SK-N-SH (cell line): Measurements from ENCODE around the gene MAD2L2. TPM values are rescaled to one million over a fixed set of nuclear protein-coding genes. Genes with fewer than 3 reads are reported as not detected.
A peak's percentile ranks its signal among the peaks of the same experiment; 100 is the strongest.

ENCODE experiments used
- CTCF ChIA-PET: fragments of 300-600, 350-600 bp; formaldehyde crosslinking; extraction: SDS; loops from one replicate; lab custom pipeline; 2021; lab: Yijun Ruan, JAX
- POLR2A ChIA-PET: fragments of 350-600 bp; sonication (Branson Sonifier 250); formaldehyde crosslinking; extraction: SDS; loops from one replicate; lab custom pipeline; 2020; ENCODE audit warnings: antibody characterized with exemption, inconsistent platforms; lab: Yijun Ruan, JAX
- DNase-seq: peaks from one replicate; pipeline ENCODE4 v3.0.0; 2012
- H2AFZ ChIP-seq: fragments of 200-600 bp; sonication (generic); 2 replicates; pipeline ENCODE4 v1.8.1; 2016; ENCODE audit warnings: antibody characterized with exemption, mild to moderate bottlenecking, low read depth
- H3F3A ChIP-seq: fragments of 200-600 bp; sonication (generic); replicated peaks from 2 replicates; pipeline ENCODE3; 2016; ENCODE audit warnings: antibody characterized with exemption, mild to moderate bottlenecking; ENCODE audit not compliant: insufficient read depth
- H3K27ac ChIP-seq, 2 experiments: fragments of 200-500 bp in 1 of 2; fragments of 200-600 bp in 1 of 2; sonication (Bioruptor generic) in 1 of 2; sonication (generic), shearing (Covaris generic) in 1 of 2; 2 replicates each; pipeline versions ENCODE4 v1.5.1 to v1.6.1; 2014 to 2016; ENCODE audit warnings: low read depth in 2 of 2, inconsistent platforms in 1 of 2, low read length in 1 of 2, mild to moderate bottlenecking in 1 of 2, mixed read lengths in 1 of 2
- H3K27me3 ChIP-seq: fragments of 200-600 bp; sonication (generic), shearing (Covaris generic); 2 replicates; pipeline ENCODE4 v1.6.1; 2016; ENCODE audit warnings: mixed run types; ENCODE audit not compliant: insufficient read depth
- H3K36me3 ChIP-seq, 2 experiments: fragments of 200-500 bp in 1 of 2; fragments of 200-600 bp in 1 of 2; sonication (Bioruptor generic) in 1 of 2; sonication (generic) in 1 of 2; replicated peaks in 1 of 2; 2 replicates each; pipeline versions ENCODE3 to v1.5.1; 2014 to 2016; ENCODE audit warnings: low read length in 1 of 2, mild to moderate bottlenecking in 1 of 2; ENCODE audit not compliant: insufficient read depth in 2 of 2, control insufficient read depth in 1 of 2
- H3K4me1 ChIP-seq, 2 experiments: fragments of 200-500 bp in 1 of 2; fragments of 200-600 bp in 1 of 2; sonication (Bioruptor generic) in 1 of 2; sonication (generic), shearing (Covaris generic) in 1 of 2; 2 replicates each; pipeline versions ENCODE4 v1.5.1 to v1.6.1; 2014 to 2016; ENCODE audit warnings: low read depth in 1 of 2, low read length in 1 of 2, mixed run types in 1 of 2; ENCODE audit not compliant: insufficient read depth in 2 of 2, control insufficient read depth in 1 of 2
- H3K4me2 ChIP-seq: fragments of 200-600 bp; sonication (generic), shearing (Covaris generic); 2 replicates; pipeline ENCODE4 v1.6.1; 2017; ENCODE audit warnings: mixed run types
- H3K4me3 ChIP-seq, 2 experiments: fragments of 200-500 bp in 1 of 2; fragments of 200-600 bp in 1 of 2; sonication (Bioruptor generic) in 1 of 2; sonication (generic), shearing (Covaris generic) in 1 of 2; 2 replicates each; pipeline versions ENCODE4 v1.5.1 to v1.8.1; 2014 to 2016; ENCODE audit warnings: low read depth in 2 of 2, inconsistent platforms in 1 of 2, low read length in 1 of 2, mild to moderate bottlenecking in 1 of 2, mixed read lengths in 1 of 2, moderate library complexity in 1 of 2
- H3K79me2 ChIP-seq: fragments of 200-600 bp; sonication (generic); 2 replicates; pipeline ENCODE4 v1.8.1; 2017; ENCODE audit warnings: mild to moderate bottlenecking; ENCODE audit not compliant: insufficient read depth
- H3K9ac ChIP-seq: fragments of 200-600 bp; sonication (generic); 2 replicates; pipeline ENCODE4 v1.6.1; 2017; ENCODE audit warnings: mixed run types
- H3K9me2 ChIP-seq: fragments of 200-600 bp; sonication (generic); 2 replicates; pipeline ENCODE4 v1.6.1; 2017; ENCODE audit warnings: mixed run types
- H3K9me3 ChIP-seq: fragments of 200-600 bp; sonication (generic); 2 replicates; pipeline ENCODE4 v1.6.1; 2017; ENCODE audit warnings: mixed run types, mild to moderate bottlenecking, moderate library complexity
- H4K20me1 ChIP-seq: fragments of 200-600 bp; sonication (generic); 2 replicates; pipeline ENCODE4 v1.6.1; 2017; ENCODE audit warnings: mild to moderate bottlenecking, mixed run types; ENCODE audit not compliant: insufficient read depth
- ELF1 ChIP-seq: IDR thresholded peaks from 2 replicates; pipeline ENCODE4 v1.4.0; 2012
- FOSL2 ChIP-seq: IDR thresholded peaks from 2 replicates; pipeline ENCODE4 v1.4.0; 2012; ENCODE audit warnings: low read depth, mild to moderate bottlenecking, moderate library complexity, borderline replicate concordance
- FOXM1 ChIP-seq: IDR thresholded peaks from 2 replicates; pipeline ENCODE4 v1.4.0; 2012; ENCODE audit warnings: low read depth, mild to moderate bottlenecking
- GABPA ChIP-seq: IDR thresholded peaks from 2 replicates; pipeline ENCODE4 v1.4.0; 2012; ENCODE audit warnings: low read depth, mild to moderate bottlenecking
- IRF3 ChIP-seq: fragments of 150-350 bp; IDR thresholded peaks from 2 replicates; pipeline ENCODE4 v1.6.1; 2016; ENCODE audit warnings: mild to moderate bottlenecking, low read depth, low read length
- JUND ChIP-seq: IDR thresholded peaks from 2 replicates; pipeline ENCODE4 v1.4.0; 2012
- MEF2A ChIP-seq: IDR thresholded peaks from 2 replicates; pipeline ENCODE4 v1.4.0; 2012; ENCODE audit warnings: low read depth, borderline replicate concordance
- NRF1 ChIP-seq: IDR thresholded peaks from 2 replicates; pipeline ENCODE4 v1.6.1; 2012; ENCODE audit warnings: low read depth, mild to moderate bottlenecking, low read length
- POLR2AphosphoS5 ChIP-seq: IDR thresholded peaks from 2 replicates; pipeline ENCODE4 v1.6.1; 2012; ENCODE audit warnings: low read depth, low read length
- RAD21 ChIP-seq: IDR thresholded peaks from 2 replicates; pipeline ENCODE4 v1.6.1; 2012; ENCODE audit warnings: mild to moderate bottlenecking, low read length
- RCOR1 ChIP-seq: fragments of 150-350 bp; IDR thresholded peaks from 2 replicates; pipeline ENCODE4 v1.6.1; 2017; ENCODE audit warnings: antibody characterized with exemption, low read length
- RXRA ChIP-seq: IDR thresholded peaks from 2 replicates; pipeline ENCODE4 v1.4.0; 2012; ENCODE audit warnings: low read depth, mild to moderate bottlenecking, borderline replicate concordance
- TEAD4 ChIP-seq: IDR thresholded peaks from 2 replicates; pipeline ENCODE4 v1.4.0; 2012; ENCODE audit warnings: mild to moderate bottlenecking, borderline replicate concordance; ENCODE audit not compliant: insufficient read depth
- WGBS: methylation state at CpG from one replicate; pipeline ENCODE4 v1.1.6; 2017; ENCODE audit warnings: low lambda C conversion rate; 5-methylcytosine and 5-hydroxymethylcytosine counted together
- polyA plus RNA-seq, 3 experiments: library from polyadenylated mRNA; depleted of rRNA; stranded (reverse); fragments of >200 nt; gene quantifications; 2 replicates each; pipeline ENCODE4 v1.2.3, GENCODE V29; 2012
- TF ChIP-seq, protein P1 (sequence below): IDR thresholded peaks from 2 replicates; pipeline ENCODE4 v1.4.0; 2012; ENCODE audit warnings: low read depth, borderline replicate concordance

The MAD2L2 gene
- polyA plus RNA-seq, 1 of the 3 experiments (the other 2 are of a cell fraction) = 94.0 TPM

DNA sequence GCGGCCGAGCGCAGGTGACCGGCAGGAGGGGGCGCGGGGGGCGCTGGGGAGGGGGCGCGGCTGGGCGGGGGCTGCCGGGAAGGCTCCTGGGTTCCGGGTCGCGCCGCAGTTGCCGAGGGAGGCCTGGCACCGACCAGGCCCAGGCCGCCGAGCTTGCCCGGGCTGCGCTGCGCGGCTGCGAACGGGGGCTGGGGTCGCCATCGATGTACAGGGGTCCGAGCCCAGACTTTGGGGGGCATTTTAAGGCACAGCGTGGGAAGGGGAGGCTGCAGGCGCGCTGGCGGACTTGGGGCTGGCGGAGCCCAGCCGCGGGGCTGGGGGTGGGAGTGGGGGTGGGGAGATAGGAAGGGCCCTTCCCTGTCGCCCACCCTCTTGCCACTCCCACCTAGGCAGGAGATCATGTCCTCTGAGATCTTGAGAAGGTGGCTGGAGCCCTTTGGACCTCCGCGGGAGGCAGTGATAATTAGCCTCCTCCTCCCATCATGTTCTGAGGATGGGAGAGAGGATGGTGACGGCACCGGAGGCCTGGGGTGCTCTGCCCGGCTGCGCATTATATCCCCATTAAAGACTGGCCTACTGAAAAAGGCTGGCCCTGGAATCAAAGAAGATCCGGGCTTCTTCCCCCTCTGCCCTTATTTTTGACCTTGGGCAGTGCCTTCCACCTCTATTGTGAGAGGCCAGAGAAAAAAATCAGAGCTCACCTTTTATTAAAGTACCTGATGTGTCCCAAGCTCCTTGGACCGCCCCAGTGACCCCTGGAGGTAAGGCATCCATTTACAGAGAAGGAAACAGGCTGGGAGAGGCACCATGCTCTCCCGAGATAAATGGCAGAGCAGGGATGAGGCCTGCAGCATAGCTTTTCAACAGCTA lies 25.8 kb downstream of the MAD2L2 start:
- Histone ChIP-seq H3F3A (no peaks in the 10 kb centered on the region), H3K9ac (peak overlapping the region; percentile 55), H2AFZ (0 out of 2 replicates have a peak overlapping the region, but pooled peaks have one; percentile 35), H3K36me3 (peaks cover 3 to 5% of the 10 kb centered on the region in 2 experiments), H3K27ac (peak overlapping the region in 1 of 2 experiments; percentile 23; a peak in 1 of 4 replicates), H3K9me3 (no peaks in the 10 kb centered on the region), H3K4me1 (peaks cover 0 to 24% of the 10 kb centered on the region in 2 experiments; a peak in 1 of 4 replicates), H3K4me3 (peak overlapping the region; percentile 61 to 69), H3K4me2 (peak overlapping the region; percentile 96), H3K79me2 (peaks cover 6% of the 10 kb centered on the region; the same call in 1 of the 2 replicates), H4K20me1 (no peaks in the 10 kb centered on the region), H3K9me2 (no peaks in the 10 kb centered on the region), H3K27me3 (no peaks in the 10 kb centered on the region)
- ChIA-PET POLR2A (interaction anchor here (0.5 to 1.2 kb wide), 2 partner anchors 10 to 37 kb away, joined by 3 read pairs; partner anchors contain the start of gene DRAXIN), CTCF (interaction anchor here (0.7 to 4.6 kb wide), 7 partner anchors 9 to 618 kb away, joined by 3 to 54 read pairs (median 4); partner anchors contain the start of gene FBXO6)
- no peak for TF ChIP-seq GABPA
- no peak for TF ChIP-seq JUND
- 36% methylated on average over 12 of the region's 45 CpGs for WGBS
- no peak for DNase-seq

GRCh38 chr1:11654137-11654938 lies 26.6 kb downstream of the MAD2L2 start, which contains the start of the genes FBXO2 and FBXO44:
TSS of gene FBXO2 (minus strand) at chr1:11654429. CDS start at chr1:11654340, 89 bp downstream.
TSS of gene FBXO44 (plus strand) at chr1:11654877. CDS start at chr1:11655836, 959 bp downstream.
- CTCF ChIA-PET = interaction anchor here (0.7 to 5.8 kb wide), 11 partner anchors 8 to 617 kb away, joined by 3 to 66 read pairs (median 4); partner anchors contain the start of gene FBXO6
- peak within 1 kb of the TSS; percentile 61 to 69 for H3K4me3 ChIP-seq
- H3K27me3 ChIP-seq = no peaks in the 10 kb centered on the region
- H2AFZ ChIP-seq = peak within 1 kb of the TSS; percentile 68; the same call in 1 of the 2 replicates
- no peaks in the 10 kb centered on the region for H4K20me1 ChIP-seq
- H3F3A ChIP-seq = no peaks in the 10 kb centered on the region
- DNase-seq = peak; percentile 89
- 27% methylated on average over 24 of the region's 94 CpGs for WGBS
- peak within 1 kb of the TSS in 1 of 2 experiments; percentile 43; a peak in 1 of 4 replicates for H3K27ac ChIP-seq
- H3K9ac ChIP-seq = peak within 1 kb of the TSS; percentile 55
- peaks cover 3 to 5% of the 10 kb centered on the region in 2 experiments for H3K36me3 ChIP-seq
- peaks cover 6% of the 10 kb centered on the region; the same call in 1 of the 2 replicates for H3K79me2 ChIP-seq
- peaks cover 0 to 28% of the 10 kb centered on the region in 2 experiments; a peak in 1 of 4 replicates for H3K4me1 ChIP-seq
- H3K9me3 ChIP-seq = no peaks in the 10 kb centered on the region
- no peaks in the 10 kb centered on the region for H3K9me2 ChIP-seq
- peak within 1 kb of the TSS; percentile 96 for H3K4me2 ChIP-seq
- POLR2A ChIA-PET = interaction anchor here (0.5 to 2.2 kb wide), 4 partner anchors 10 to 555 kb away, joined by 3 to 8 read pairs (median 3); partner anchors contain the start of genes DRAXIN, EXOSC10 and FBXO6
- TF ChIP-seq TEAD4 (no peak), NRF1 (peak; percentile 6; the same call in 1 of the 2 replicates)

- Histone ChIP-seq H3K4me1 (peaks cover 0 to 28% of the 10 kb centered on the region in 2 experiments; a peak in 1 of 4 replicates), H2AFZ (no peak overlapping the region), H3K4me3 (peak overlapping the region; percentile 60 to 61; a peak in 3 of 4 replicates)
- TF ChIP-seq POLR2AphosphoS5 (no peak), RXRA (no peak), IRF3 (no peak), NRF1 (no peak), RAD21 (no peak), TEAD4 (no peak), RCOR1 (no peak), MEF2A (no peak), FOSL2 (no peak), ELF1 (no peak), FOXM1 (no peak)
- TF ChIP-seq, protein P1, sequence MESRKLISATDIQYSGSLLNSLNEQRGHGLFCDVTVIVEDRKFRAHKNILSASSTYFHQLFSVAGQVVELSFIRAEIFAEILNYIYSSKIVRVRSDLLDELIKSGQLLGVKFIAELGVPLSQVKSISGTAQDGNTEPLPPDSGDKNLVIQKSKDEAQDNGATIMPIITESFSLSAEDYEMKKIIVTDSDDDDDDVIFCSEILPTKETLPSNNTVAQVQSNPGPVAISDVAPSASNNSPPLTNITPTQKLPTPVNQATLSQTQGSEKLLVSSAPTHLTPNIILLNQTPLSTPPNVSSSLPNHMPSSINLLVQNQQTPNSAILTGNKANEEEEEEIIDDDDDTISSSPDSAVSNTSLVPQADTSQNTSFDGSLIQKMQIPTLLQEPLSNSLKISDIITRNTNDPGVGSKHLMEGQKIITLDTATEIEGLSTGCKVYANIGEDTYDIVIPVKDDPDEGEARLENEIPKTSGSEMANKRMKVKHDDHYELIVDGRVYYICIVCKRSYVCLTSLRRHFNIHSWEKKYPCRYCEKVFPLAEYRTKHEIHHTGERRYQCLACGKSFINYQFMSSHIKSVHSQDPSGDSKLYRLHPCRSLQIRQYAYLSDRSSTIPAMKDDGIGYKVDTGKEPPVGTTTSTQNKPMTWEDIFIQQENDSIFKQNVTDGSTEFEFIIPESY = no peak
Measured at GRCh38 chr1:11653861-11654136, 27.1 kb downstream of the MAD2L2 start.

More at GRCh38 chr1:11653861-11654136, 27.1 kb downstream of the MAD2L2 start:
- peak overlapping the region; percentile 85 for H3K4me2 ChIP-seq
- no peaks in the 10 kb centered on the region for H3K27me3 ChIP-seq
- 82% methylated on average over 3 of the region's 7 CpGs for WGBS
- H3K9me2 ChIP-seq = no peaks in the 10 kb centered on the region
- H3K9me3 ChIP-seq = no peaks in the 10 kb centered on the region
- ChIA-PET POLR2A (interaction anchor here (1.5 to 2.2 kb wide), 2 partner anchors 10 to 555 kb away, joined by 3 to 8 read pairs; partner anchors contain the start of genes EXOSC10 and FBXO6), CTCF (interaction anchor here (0.9 to 5.8 kb wide), 12 partner anchors 9 to 616 kb away, joined by 3 to 66 read pairs (median 6); partner anchors contain the start of gene FBXO6)
- DNase-seq = no peak
- H3F3A ChIP-seq = no peaks in the 10 kb centered on the region
- H3K79me2 ChIP-seq = peaks cover 6% of the 10 kb centered on the region; the same call in 1 of the 2 replicates
- no peaks in the 10 kb centered on the region for H4K20me1 ChIP-seq
- H3K36me3 ChIP-seq = peaks cover 3 to 5% of the 10 kb centered on the region in 2 experiments
- H3K27ac ChIP-seq = no peak overlapping the region
- no peak overlapping the region for H3K9ac ChIP-seq
